Measurements from ENCODE around the gene ANKRD33B. TPM values are rescaled to one million over a fixed set of nuclear protein-coding genes. Genes with fewer than 3 reads are reported as not detected.
"Not testable (repeated sequence)": the region's sequence is repeated elsewhere in the genome, so short reads cannot be mapped to it uniquely, and the experiment has no call there.

The ANKRD33B gene
- total RNA-seq, 2 donors from 2014 or later, result 10.9 to 18.9 TPM

DNA sequence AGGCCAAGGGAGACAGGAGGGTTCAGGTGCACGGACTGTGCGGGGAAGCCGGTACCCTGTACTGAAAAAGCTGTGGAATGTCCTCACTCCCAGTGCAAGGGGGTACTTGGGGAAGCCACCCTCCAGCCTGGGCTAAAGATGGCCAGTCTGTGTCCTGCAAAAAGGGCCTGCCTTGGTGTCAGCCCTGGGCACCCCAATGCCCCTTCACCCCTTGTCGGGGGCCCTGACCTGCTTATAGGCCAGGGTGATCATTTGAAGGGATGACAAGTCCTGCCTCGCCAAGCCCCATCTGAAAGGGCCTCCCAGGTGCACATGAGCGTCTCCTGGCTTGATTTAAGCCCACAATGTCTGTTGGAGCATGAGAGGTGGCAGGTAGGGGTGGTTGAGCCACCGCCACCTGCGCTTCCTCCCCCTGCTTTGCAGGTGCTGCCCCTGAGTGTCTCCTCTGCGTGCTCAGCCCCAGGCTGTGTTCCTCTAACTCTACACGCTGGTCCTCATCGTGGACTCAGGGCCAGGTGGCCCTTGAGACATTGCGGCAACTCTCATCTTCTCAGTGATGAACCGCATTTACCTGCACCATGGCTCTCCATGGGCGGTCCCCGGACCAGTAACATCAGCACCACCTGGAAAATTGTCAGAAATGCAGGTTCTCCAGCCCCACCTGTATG, 97.0 kb downstream of the ANKRD33B start:
- H3K4me1 Mint-ChIP-seq (ENCODE audit: low read depth in 2 of 2), result no peaks in the 10 kb centered on the region
- H3K36me3 Mint-ChIP-seq, result no peaks in the 10 kb centered on the region
- no peak for DNase-seq (ENCODE audit: low spot score)
- no peaks in the 10 kb centered on the region for H3K9me3 Mint-ChIP-seq
- H3K4me3 Mint-ChIP-seq, result no peak overlapping the region
- no peaks in the 10 kb centered on the region for H3K27me3 Mint-ChIP-seq
- ATAC-seq, result peak in 1 of 2 donors; percentile 9
- no peak overlapping the region for H3K27ac Mint-ChIP-seq

DNA sequence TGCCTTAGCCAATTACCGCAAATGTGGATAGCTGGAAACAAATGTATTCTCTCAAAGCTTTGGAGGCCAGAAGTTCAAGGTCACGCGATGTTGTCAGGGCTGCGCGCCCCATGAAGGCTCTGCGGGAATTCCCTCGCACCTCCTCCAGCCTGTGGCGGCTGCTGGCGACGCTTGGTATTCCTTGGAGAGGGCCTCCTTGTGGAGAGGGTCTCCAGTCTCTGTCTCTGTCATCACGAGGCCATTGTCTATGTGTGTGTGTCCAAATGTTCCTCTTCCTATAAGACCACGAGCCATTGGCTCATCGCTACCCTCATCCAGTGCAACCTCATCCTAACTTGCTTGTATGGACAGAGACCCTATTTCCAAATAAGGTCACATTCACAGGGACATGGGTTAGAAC, 97.5 kb downstream of the ANKRD33B start:
- no peaks in the 10 kb centered on the region for H3K36me3 Mint-ChIP-seq
- H3K9me3 Mint-ChIP-seq, result no peaks in the 10 kb centered on the region
- ATAC-seq (no peak), DNase-seq (ENCODE audit: low spot score) (no peak)
- no peak overlapping the region for H3K27ac Mint-ChIP-seq
- no peak overlapping the region for H3K4me3 Mint-ChIP-seq
- H3K4me1 Mint-ChIP-seq (ENCODE audit: low read depth in 2 of 2), result no peaks in the 10 kb centered on the region
- H3K27me3 Mint-ChIP-seq, result no peaks in the 10 kb centered on the region

- ATAC-seq (no peak), DNase-seq (ENCODE audit: low spot score) (peak; percentile 38)
- H3K4me3 Mint-ChIP-seq, result no peak overlapping the region
- no peaks in the 10 kb centered on the region for H3K36me3 Mint-ChIP-seq
- H3K27me3 Mint-ChIP-seq, result no peaks in the 10 kb centered on the region
- H3K9me3 Mint-ChIP-seq, result no peaks in the 10 kb centered on the region
- H3K4me1 Mint-ChIP-seq (ENCODE audit: low read depth in 2 of 2), result no peaks in the 10 kb centered on the region
- H3K27ac Mint-ChIP-seq, result no peak overlapping the region
These were observed 98.2 kb downstream of the ANKRD33B start for GRCh38 chr5:10662083-10662482.

GRCh38 chr5:10662661-10663488, 99.0 kb downstream of the ANKRD33B start:
- Mint-ChIP-seq H3K4me1 (ENCODE audit: low read depth in 2 of 2) (no peaks in the 10 kb centered on the region), H3K36me3 (no peaks in the 10 kb centered on the region), H3K27ac (no peak overlapping the region), H3K27me3 (no peaks in the 10 kb centered on the region), H3K9me3 (no peaks in the 10 kb centered on the region), H3K4me3 (no peak overlapping the region)
- ATAC-seq, result no peak
- peak; percentile 42 for DNase-seq (ENCODE audit: low spot score)

GRCh38 chr5:10663489-10664179, 99.8 kb downstream of the ANKRD33B start:
- ATAC-seq (no peak), DNase-seq (ENCODE audit: low spot score) (peak; percentile 54)
- Mint-ChIP-seq H3K36me3 (no peaks in the 10 kb centered on the region), H3K4me1 (ENCODE audit: low read depth in 2 of 2) (no peaks in the 10 kb centered on the region), H3K27ac (no peak overlapping the region), H3K27me3 (no peaks in the 10 kb centered on the region), H3K9me3 (no peaks in the 10 kb centered on the region), H3K4me3 (no peak overlapping the region)

GRCh38 chr5:10664180-10664769, 100.4 kb downstream of the ANKRD33B start:
- DNase-seq (ENCODE audit: low spot score); H3K27ac Mint-ChIP-seq; H3K4me3 Mint-ChIP-seq; ATAC-seq; H3K9me3 Mint-ChIP-seq; H3K4me1 Mint-ChIP-seq (ENCODE audit: low read depth in 2 of 2); H3K27me3 Mint-ChIP-seq; H3K36me3 Mint-ChIP-seq: not testable (repeated sequence)

DNA sequence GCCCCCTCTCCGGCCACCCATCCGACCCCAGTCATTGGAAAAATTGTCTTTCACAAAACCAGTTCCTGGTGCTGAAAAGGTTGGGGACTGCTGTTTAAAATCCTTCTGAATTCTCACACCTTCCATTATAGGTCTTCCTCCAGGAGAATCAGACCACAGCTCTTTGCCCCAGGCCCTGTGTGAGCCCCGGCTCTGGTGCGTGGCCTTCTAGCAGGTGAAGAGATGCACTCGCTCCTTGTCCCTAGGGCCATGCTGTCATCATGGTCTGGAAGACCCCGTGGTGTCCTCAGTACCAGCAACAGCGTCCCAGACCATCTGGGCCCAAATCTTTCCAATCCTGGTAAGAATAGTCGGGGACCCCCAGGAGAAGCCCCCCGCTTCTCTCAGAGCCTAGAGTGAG, 101.9 kb downstream of the ANKRD33B start:
- Mint-ChIP-seq H3K36me3 (no peaks in the 10 kb centered on the region), H3K27me3 (peaks cover 0 to under 1% of the 10 kb centered on the region in 2 donors), H3K4me3 (no peak overlapping the region), H3K9me3 (no peaks in the 10 kb centered on the region), H3K27ac (no peak overlapping the region), H3K4me1 (ENCODE audit: low read depth in 2 of 2) (peaks cover 1 to 2% of the 10 kb centered on the region in 2 donors)
- ATAC-seq, result no peak
- no peak for DNase-seq (ENCODE audit: low spot score)

DNA sequence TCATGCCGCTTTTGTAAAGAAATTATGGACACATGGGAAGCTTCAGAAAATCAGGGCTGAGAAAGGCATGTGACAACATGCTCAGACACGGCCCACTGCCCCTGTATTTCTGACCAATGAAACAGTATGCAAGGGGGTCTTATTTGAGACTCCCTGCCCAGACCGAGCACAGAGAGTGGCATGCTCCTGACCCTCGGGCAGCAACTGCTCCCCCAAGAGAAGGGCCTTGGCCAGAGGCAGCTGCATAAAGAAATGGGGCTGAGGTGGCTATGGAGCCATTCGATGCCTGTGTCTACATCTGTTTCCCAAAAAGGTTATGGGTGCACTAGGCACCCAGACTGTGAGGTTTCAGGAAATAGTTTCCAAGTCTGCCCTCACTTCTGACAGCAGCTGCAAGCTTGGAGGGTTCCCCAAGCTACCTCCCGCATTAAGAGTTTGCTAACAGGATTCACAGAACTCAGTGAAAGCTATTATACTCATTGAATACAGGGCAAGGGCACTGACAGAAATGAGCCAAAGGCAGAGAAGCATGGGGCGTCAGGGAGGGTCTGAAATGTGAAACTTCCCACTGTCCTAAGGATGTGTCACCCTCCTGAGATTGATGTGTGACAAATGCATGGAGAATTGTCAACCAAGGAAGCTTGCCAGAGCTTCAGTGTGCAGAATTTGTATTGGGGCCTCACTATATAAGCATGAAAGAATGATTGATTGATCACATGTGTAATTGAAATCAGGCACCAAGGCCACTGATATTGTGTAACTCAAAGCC, 102.8 kb downstream of the ANKRD33B start:
- Mint-ChIP-seq H3K4me1 (ENCODE audit: low read depth in 2 of 2) (peaks cover 4 to 6% of the 10 kb centered on the region in 2 donors), H3K9me3 (no peaks in the 10 kb centered on the region), H3K4me3 (no peak overlapping the region), H3K27ac (no peak overlapping the region), H3K36me3 (no peaks in the 10 kb centered on the region), H3K27me3 (peaks cover 0 to 3% of the 10 kb centered on the region in 2 donors)
- ATAC-seq (no peak), DNase-seq (ENCODE audit: low spot score) (peak; percentile 16)

- Mint-ChIP-seq H3K9me3 (no peaks in the 10 kb centered on the region), H3K4me3 (no peak overlapping the region), H3K27ac (peak overlapping the region in 1 of 2 donors; percentile 11), H3K27me3 (peaks cover 0 to 3% of the 10 kb centered on the region in 2 donors), H3K36me3 (no peaks in the 10 kb centered on the region), H3K4me1 (ENCODE audit: low read depth in 2 of 2) (peaks cover 4 to 6% of the 10 kb centered on the region in 2 donors)
- DNase-seq (ENCODE audit: low spot score), result peak; percentile 5
- no peak for ATAC-seq
These were observed 103.7 kb downstream of the ANKRD33B start for GRCh38 chr5:10667431-10668057.

DNA sequence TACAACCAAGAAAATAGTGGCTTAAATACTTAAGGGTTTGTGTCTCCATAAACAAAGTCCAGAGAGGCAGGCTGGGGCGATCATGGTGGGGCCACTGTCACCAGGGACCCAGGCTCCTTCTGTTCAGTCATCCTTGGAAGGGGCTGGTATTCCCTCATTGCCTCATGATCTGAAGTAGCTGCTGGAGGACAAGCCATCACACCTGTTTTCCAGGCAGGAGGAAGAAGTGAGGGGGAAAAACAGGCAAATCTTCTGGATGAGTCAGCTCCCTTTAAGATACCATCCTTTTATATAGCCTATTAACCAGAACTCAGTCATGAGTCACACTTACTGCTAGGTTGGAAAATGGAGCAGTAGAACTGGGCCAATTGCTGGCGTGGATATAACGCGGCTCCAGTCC, 104.8 kb downstream of the ANKRD33B start:
- DNase-seq (ENCODE audit: low spot score), result peak; percentile 26
- H3K27me3 Mint-ChIP-seq, result peaks cover 0 to 3% of the 10 kb centered on the region in 2 donors
- no peaks in the 10 kb centered on the region for H3K9me3 Mint-ChIP-seq
- no peaks in the 10 kb centered on the region for H3K36me3 Mint-ChIP-seq
- H3K27ac Mint-ChIP-seq, result no peak overlapping the region
- H3K4me3 Mint-ChIP-seq, result no peak overlapping the region
- ATAC-seq, result no peak
- H3K4me1 Mint-ChIP-seq (ENCODE audit: low read depth in 2 of 2), result peaks cover 4 to 6% of the 10 kb centered on the region in 2 donors

- no peak for ATAC-seq
- H3K27ac Mint-ChIP-seq, result no peak overlapping the region
- H3K27me3 Mint-ChIP-seq, result peaks cover 0 to 5% of the 10 kb centered on the region in 2 donors
These were observed 106.1 kb downstream of the ANKRD33B start for GRCh38 chr5:10669983-10670382.

GRCh38 chr5:10671041-10672008, 107.5 kb downstream of the ANKRD33B start:
- Mint-ChIP-seq H3K4me3 (no peak overlapping the region), H3K4me1 (ENCODE audit: low read depth in 2 of 2) (peaks cover 6 to 7% of the 10 kb centered on the region in 2 donors)
- ATAC-seq, result no peak

More at GRCh38 chr5:10669983-10670382, 106.1 kb downstream of the ANKRD33B start:
- Mint-ChIP-seq H3K9me3 (no peaks in the 10 kb centered on the region), H3K36me3 (no peaks in the 10 kb centered on the region), H3K4me3 (no peak overlapping the region), H3K4me1 (ENCODE audit: low read depth in 2 of 2) (peaks cover 4 to 6% of the 10 kb centered on the region in 2 donors)
- DNase-seq (ENCODE audit: low spot score), result no peak

More at GRCh38 chr5:10671041-10672008, 107.5 kb downstream of the ANKRD33B start:
- Mint-ChIP-seq H3K27ac (no peak overlapping the region), H3K27me3 (peaks cover 0 to 10% of the 10 kb centered on the region in 2 donors), H3K9me3 (no peaks in the 10 kb centered on the region), H3K36me3 (no peaks in the 10 kb centered on the region)
- DNase-seq (ENCODE audit: low spot score), result no peak

Measured in natural killer cell treated with Interleukin-12 subunit alpha and Interleukin-12 subunit beta and Interleukin-15 and Interleukin-18, amount 100 ng/mL, for 72 hours (primary cell).